Loucy (cell line): Measurements from ENCODE around the gene NFKB2.

Source experiments
- H2AFZ ChIP-seq: fragments of 200-600 bp; sonication (generic); 2 replicates; pipeline ENCODE4 v1.6.0; 2016; ENCODE audit warnings: antibody characterized with exemption, mild to moderate bottlenecking, low read length, moderate library complexity
- H3F3A ChIP-seq: fragments of 200-600 bp; 2 replicates; pipeline ENCODE4 v1.6.0; 2016; ENCODE audit warnings: antibody characterized with exemption, low read depth, mild to moderate bottlenecking
- H3K27me3 ChIP-seq: fragments of 200-600 bp; sonication (generic); 2 replicates; pipeline ENCODE4 v1.6.1; 2014; ENCODE audit warnings: low read length, mild to moderate bottlenecking; ENCODE audit not compliant: insufficient read depth, poor library complexity, severe bottlenecking
- H3K36me3 ChIP-seq: fragments of 200-600 bp; sonication (generic); 2 replicates; pipeline ENCODE4 v1.6.1; 2016; ENCODE audit warnings: low read length; ENCODE audit not compliant: insufficient read depth
- H3K4me1 ChIP-seq: fragments of 200-600 bp; sonication (generic); 2 replicates; pipeline ENCODE4 v1.5.1; 2014; ENCODE audit warnings: low read length, mild to moderate bottlenecking; ENCODE audit not compliant: insufficient read depth, poor library complexity, severe bottlenecking
- H3K4me2 ChIP-seq: fragments of 200-600 bp; sonication (generic); 2 replicates; pipeline ENCODE4 v1.6.0; 2014; ENCODE audit warnings: antibody characterized with exemption, low read length, low read depth, mild to moderate bottlenecking; ENCODE audit not compliant: poor library complexity, severe bottlenecking
- H3K4me3 ChIP-seq: fragments of 200-600 bp; sonication (generic); 2 replicates; pipeline ENCODE4 v1.5.1; 2014; ENCODE audit warnings: low read length, mild to moderate bottlenecking, mixed read lengths; ENCODE audit not compliant: poor library complexity, severe bottlenecking
- H3K79me2 ChIP-seq: fragments of 200-600 bp; sonication (generic); 2 replicates; pipeline ENCODE4 v1.6.1; 2014; ENCODE audit warnings: low read length; ENCODE audit not compliant: insufficient read depth
- H3K9ac ChIP-seq: fragments of 200-600 bp; sonication (generic); 2 replicates; pipeline ENCODE4 v1.6.0; 2014; ENCODE audit warnings: mild to moderate bottlenecking, low read depth, low read length, moderate library complexity; ENCODE audit not compliant: poor library complexity, severe bottlenecking
- H3K9me2 ChIP-seq: fragments of 200-600 bp; sonication (generic); replicated peaks from 2 replicates; pipeline ENCODE4 v1.6.1; 2016; ENCODE audit warnings: low read depth, low read length, mixed read lengths
- H3K9me3 ChIP-seq: fragments of 200-600 bp; sonication (generic); 2 replicates; pipeline ENCODE4 v1.6.1; 2014; ENCODE audit warnings: mild to moderate bottlenecking, antibody characterized with exemption, low read length, low read depth; ENCODE audit not compliant: insufficient read depth
- H4K20me1 ChIP-seq: fragments of 200-600 bp; sonication (generic); 2 replicates; pipeline ENCODE4 v1.6.0; 2014; ENCODE audit warnings: antibody characterized with exemption, low read length, mild to moderate bottlenecking; ENCODE audit not compliant: insufficient read depth, poor library complexity, severe bottlenecking
- EZH2phosphoT487 ChIP-seq: fragments of 200-600 bp; IDR thresholded peaks from 2 replicates; pipeline ENCODE4 v1.6.1; 2018; ENCODE audit warnings: antibody characterized with exemption, mild to moderate bottlenecking, moderate library complexity, borderline replicate concordance
- TF ChIP-seq, protein P1 (sequence below): fragments of 200-600 bp; sonication (generic); conservative IDR thresholded peaks from 2 replicates; pipeline ENCODE4 v1.5.1; 2014; ENCODE audit warnings: mild to moderate bottlenecking, antibody characterized with exemption, low read length

Gene NFKB2

DNA sequence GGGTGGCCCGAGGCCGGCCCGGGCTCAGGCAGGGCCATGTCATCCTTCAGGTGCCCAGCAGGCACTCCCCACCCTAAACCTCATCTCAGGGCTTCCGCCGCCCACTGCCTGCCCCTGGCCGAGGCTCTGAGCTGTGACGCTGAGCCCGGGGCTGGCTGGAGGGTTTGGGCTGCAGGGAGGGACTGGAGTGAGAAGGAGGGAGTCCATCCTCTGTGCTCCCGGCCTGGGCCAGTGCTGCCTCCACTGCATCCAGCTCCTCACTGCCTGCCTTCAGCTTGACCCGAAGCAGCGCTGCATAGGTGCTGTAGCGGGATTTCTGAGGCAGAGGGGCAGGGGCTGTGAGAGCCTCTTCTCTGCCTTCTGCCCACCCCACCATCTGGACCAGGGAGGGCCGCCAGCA is 7.6 kb downstream of the NFKB2 start:
- H3K9ac ChIP-seq, result no peak overlapping the region
- H3K4me1 ChIP-seq, result peaks cover 5% of the 10 kb centered on the region
- TF ChIP-seq, protein P1, sequence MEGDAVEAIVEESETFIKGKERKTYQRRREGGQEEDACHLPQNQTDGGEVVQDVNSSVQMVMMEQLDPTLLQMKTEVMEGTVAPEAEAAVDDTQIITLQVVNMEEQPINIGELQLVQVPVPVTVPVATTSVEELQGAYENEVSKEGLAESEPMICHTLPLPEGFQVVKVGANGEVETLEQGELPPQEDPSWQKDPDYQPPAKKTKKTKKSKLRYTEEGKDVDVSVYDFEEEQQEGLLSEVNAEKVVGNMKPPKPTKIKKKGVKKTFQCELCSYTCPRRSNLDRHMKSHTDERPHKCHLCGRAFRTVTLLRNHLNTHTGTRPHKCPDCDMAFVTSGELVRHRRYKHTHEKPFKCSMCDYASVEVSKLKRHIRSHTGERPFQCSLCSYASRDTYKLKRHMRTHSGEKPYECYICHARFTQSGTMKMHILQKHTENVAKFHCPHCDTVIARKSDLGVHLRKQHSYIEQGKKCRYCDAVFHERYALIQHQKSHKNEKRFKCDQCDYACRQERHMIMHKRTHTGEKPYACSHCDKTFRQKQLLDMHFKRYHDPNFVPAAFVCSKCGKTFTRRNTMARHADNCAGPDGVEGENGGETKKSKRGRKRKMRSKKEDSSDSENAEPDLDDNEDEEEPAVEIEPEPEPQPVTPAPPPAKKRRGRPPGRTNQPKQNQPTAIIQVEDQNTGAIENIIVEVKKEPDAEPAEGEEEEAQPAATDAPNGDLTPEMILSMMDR, result no peak
- no peak for TF ChIP-seq EZH2phosphoT487
- H3K9me2 ChIP-seq, result no peaks in the 10 kb centered on the region
- no peaks in the 10 kb centered on the region for H3F3A ChIP-seq
- no peak overlapping the region for H2AFZ ChIP-seq
- no peaks in the 10 kb centered on the region for H4K20me1 ChIP-seq
- no peaks in the 10 kb centered on the region for H3K27me3 ChIP-seq
- no peak overlapping the region for H3K4me2 ChIP-seq
- H3K4me3 ChIP-seq, result no peak overlapping the region
- peaks cover 3% of the 10 kb centered on the region; the same call in 1 of the 2 replicates for H3K36me3 ChIP-seq
- H3K79me2 ChIP-seq, result no peaks in the 10 kb centered on the region
- no peaks in the 10 kb centered on the region for H3K9me3 ChIP-seq

DNA sequence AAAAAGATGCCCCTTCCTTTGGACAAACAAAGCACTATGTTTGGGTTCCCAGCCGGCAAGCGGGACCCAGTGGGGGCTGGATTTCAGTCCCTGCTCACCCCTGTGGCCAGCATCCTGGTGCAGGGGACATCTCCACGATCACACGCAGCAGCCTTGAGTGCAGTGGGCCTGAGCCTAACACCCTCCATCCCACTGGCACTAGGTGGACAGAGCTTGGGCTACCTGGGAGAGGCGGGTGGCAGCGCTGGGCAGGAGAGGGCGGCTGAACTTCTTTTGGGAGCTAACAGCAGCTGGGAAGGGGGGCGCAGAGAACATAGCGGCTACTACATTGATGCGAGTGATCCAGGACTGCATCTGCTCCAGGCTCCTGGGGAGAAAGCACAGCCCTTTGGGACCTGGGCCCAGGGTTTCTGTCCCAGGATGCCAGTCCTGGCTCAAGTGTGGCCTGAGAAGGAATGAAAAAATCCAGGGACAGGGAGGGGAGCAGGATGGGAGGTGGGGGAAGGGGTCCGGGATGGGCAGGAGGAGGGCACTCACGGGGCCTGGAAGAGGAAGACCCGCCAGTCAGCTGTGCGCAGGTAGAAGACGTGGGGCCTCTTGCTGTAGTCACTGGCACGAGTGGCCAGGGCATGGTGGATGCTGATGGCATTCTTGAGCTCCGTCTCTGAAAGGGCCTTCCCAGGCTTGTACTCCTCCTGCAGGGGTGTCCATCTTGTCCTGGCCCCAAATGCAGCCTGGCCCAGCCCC is 9.0 kb downstream of the NFKB2 start:
- H3K9ac ChIP-seq, result no peak overlapping the region
- no peaks in the 10 kb centered on the region for H3F3A ChIP-seq
- TF ChIP-seq, protein P1, result no peak
- no peak for TF ChIP-seq EZH2phosphoT487
- H3K9me3 ChIP-seq, result no peaks in the 10 kb centered on the region
- H3K79me2 ChIP-seq, result no peaks in the 10 kb centered on the region
- no peak overlapping the region for H3K4me3 ChIP-seq
- H3K4me2 ChIP-seq, result no peak overlapping the region
- no peak overlapping the region for H2AFZ ChIP-seq
- H3K9me2 ChIP-seq, result no peaks in the 10 kb centered on the region
- H3K4me1 ChIP-seq, result peaks cover 5% of the 10 kb centered on the region
- peaks cover 8% of the 10 kb centered on the region for H3K27me3 ChIP-seq
- peaks cover 3% of the 10 kb centered on the region; the same call in 1 of the 2 replicates for H3K36me3 ChIP-seq
- no peaks in the 10 kb centered on the region for H4K20me1 ChIP-seq

DNA sequence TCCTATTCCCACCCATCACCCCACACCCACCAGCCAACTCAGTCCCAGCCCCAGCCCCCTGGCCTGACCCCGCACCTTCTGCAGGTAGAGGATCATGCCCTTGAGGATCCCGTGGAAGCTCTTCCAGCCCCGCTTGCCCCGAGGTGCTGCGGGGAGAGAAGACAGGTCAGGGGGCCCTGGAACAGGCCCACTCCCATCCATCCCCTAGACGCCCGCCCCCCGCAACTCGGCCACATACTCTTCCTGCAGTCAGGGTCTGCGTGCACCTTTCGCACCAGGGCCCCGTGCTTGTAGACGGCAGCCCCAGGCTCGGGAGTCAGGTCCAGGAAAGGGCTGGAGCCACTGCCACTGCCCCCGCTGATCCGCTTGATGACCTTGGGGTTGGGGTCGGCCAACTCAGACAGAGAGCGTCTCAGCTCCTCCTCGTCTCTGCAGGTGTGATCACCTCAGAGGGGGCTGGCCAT is 9.6 kb downstream of the NFKB2 start:
- TF ChIP-seq EZH2phosphoT487, result no peak
- TF ChIP-seq, protein P1, result no peak
- peaks cover 3% of the 10 kb centered on the region; the same call in 1 of the 2 replicates for H3K36me3 ChIP-seq
- H2AFZ ChIP-seq, result no peak overlapping the region
- no peak overlapping the region for H3K4me2 ChIP-seq
- H3K4me3 ChIP-seq, result no peak overlapping the region
- no peaks in the 10 kb centered on the region for H3K4me1 ChIP-seq
- H3K9me3 ChIP-seq, result no peaks in the 10 kb centered on the region
- H4K20me1 ChIP-seq, result no peaks in the 10 kb centered on the region
- no peaks in the 10 kb centered on the region for H3K79me2 ChIP-seq
- no peaks in the 10 kb centered on the region for H3K9me2 ChIP-seq
- H3K27me3 ChIP-seq, result peaks cover 14% of the 10 kb centered on the region
- H3F3A ChIP-seq, result no peaks in the 10 kb centered on the region
- no peak overlapping the region for H3K9ac ChIP-seq
